H1 (cell line): ENCODE results near the gene CTLA4. TPM values are rescaled to one million over a fixed set of nuclear protein-coding genes. Genes with fewer than 3 reads are reported as not detected.

Source experiments
- RXRA ChIP-seq: IDR thresholded peaks from 2 replicates; pipeline ENCODE4 v1.6.1; 2011; ENCODE audit warnings: low read depth, mild to moderate bottlenecking, low read length, moderate library complexity; ENCODE audit not compliant: insufficient read depth
- polyA plus RNA-seq, 7 experiments: library from polyadenylated mRNA; depleted of rRNA in 3 of 7; stranded (reverse) in 5 of 7; unstranded in 2 of 7; fragments of >200 nt in 5 of 7; fragments of 200-250 nt in 2 of 7; gene quantifications; 1 replicate in 5 of 7; 2 replicates in 1 of 7; 4 replicates in 1 of 7; pipeline versions ENCODE4 v1.2.1 to v1.2.3, GENCODE V29; 2011 to 2013; ENCODE audit warnings: missing spikeins in 2 of 7, mixed read lengths in 2 of 7
- total RNA-seq: library from RNA; stranded (reverse); fragmentation: NEBNext Ultra II Directional; extraction: Animal tissue kit (Norgen Biotek cat#: 25700); gene quantifications from 2 replicates; pipeline ENCODE4 v1.2.1, GENCODE V29; 2021

Gene CTLA4
- total and polyA plus RNA-seq, 2 of the 8 experiments (the other 6 are each of a cell fraction or from before 2014, with no cell fraction given): not detected

GRCh38 chr2:203890733-203891132 lies 23.2 kb downstream of the CTLA4 start (continued):
- TF ChIP-seq RXRA: no peak
